ENCODE data around the gene BMP7. TPM values are rescaled to one million over a fixed set of nuclear protein-coding genes. Genes with fewer than 3 reads are reported as not detected.
"Not testable (repeated sequence)": the region's sequence is repeated elsewhere in the genome, so short reads cannot be mapped to it uniquely, and the experiment has no call there.

BMP7 gene
- total RNA-seq, 1 donor from 2014 or later = 3.7 TPM

DNA sequence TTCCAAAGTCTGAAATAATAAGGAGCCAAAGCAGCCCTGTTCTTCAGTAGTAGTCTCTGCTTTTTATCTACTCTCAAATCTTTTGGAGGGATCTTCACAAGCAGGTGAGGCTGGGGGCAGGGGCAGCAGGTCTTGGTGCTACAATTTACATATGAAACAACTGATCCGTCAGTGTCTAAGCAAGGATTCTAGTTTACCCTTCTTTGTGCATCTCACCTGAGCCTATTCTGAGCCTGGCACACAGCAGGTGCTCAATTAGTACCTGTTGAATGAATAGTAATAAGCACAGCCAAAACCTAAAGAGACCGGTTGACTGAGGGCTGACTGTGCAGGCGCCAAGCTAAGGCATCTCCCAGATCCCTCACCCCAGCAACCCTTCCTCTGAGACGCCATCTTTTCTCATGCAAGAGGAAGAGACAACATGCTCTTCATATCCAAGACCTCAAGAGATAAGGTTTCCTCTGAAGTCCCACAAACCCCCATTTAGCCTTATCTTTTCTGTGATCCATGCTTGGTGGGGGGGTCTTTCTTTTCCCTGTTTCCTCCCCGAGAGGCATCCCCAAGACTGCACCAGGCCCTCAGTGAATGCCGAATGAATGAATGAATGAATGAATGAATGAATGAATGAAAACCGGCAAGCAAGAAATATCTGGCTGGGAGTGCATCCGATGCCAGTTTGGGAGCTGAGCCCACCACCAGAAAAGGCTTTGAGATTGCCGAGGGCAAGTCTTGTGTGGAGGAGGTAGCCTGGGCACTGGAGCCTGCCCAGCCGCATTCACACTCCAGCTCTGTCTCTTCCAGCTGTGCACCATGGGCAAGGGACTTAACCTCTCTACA is 2.9 kb upstream of the BMP7 start:
- H3K9ac ChIP-seq (ENCODE audit: low read depth in 1 of 3, low read length in 3 of 3) = no peak overlapping the region
- H3K27me3 ChIP-seq (ENCODE audit: control insufficient read depth in 3 of 3, insufficient read depth in 3 of 3, low read length in 3 of 3) = peaks cover 40 to 63% (median 55%) of the 10 kb centered on the region in 3 donors
- no peaks in the 10 kb centered on the region for H3K9me3 ChIP-seq (ENCODE audit: control insufficient read depth in 3 of 3, low read length in 3 of 3)
- H3K4me3 ChIP-seq (ENCODE audit: low read length in 3 of 3) = no peak overlapping the region
- no peaks in the 10 kb centered on the region for H3K36me3 ChIP-seq (ENCODE audit: control insufficient read depth in 3 of 3, insufficient read depth in 3 of 3, low read length in 3 of 3)
- no peak overlapping the region for H3K27ac ChIP-seq (ENCODE audit: low read depth, low read length)
- no peaks in the 10 kb centered on the region for H3K4me1 ChIP-seq (ENCODE audit: control insufficient read depth in 3 of 3, insufficient read depth in 3 of 3, low read length in 3 of 3)

GRCh38 chr20:57268399-57269076 is 2.1 kb upstream of the BMP7 start:
- H3K27ac ChIP-seq (ENCODE audit: low read depth, low read length) = no peak overlapping the region
- H3K9ac ChIP-seq (ENCODE audit: low read depth in 1 of 3, low read length in 3 of 3) = no peak overlapping the region
- H3K27me3 ChIP-seq (ENCODE audit: control insufficient read depth in 3 of 3, insufficient read depth in 3 of 3, low read length in 3 of 3) = peaks cover 49 to 67% (median 59%) of the 10 kb centered on the region in 3 donors
- no peaks in the 10 kb centered on the region for H3K9me3 ChIP-seq (ENCODE audit: control insufficient read depth in 3 of 3, low read length in 3 of 3)
- no peak overlapping the region for H3K4me3 ChIP-seq (ENCODE audit: low read length in 3 of 3)
- H3K4me1 ChIP-seq (ENCODE audit: control insufficient read depth in 3 of 3, insufficient read depth in 3 of 3, low read length in 3 of 3) = no peaks in the 10 kb centered on the region
- no peaks in the 10 kb centered on the region for H3K36me3 ChIP-seq (ENCODE audit: control insufficient read depth in 3 of 3, insufficient read depth in 3 of 3, low read length in 3 of 3)

DNA sequence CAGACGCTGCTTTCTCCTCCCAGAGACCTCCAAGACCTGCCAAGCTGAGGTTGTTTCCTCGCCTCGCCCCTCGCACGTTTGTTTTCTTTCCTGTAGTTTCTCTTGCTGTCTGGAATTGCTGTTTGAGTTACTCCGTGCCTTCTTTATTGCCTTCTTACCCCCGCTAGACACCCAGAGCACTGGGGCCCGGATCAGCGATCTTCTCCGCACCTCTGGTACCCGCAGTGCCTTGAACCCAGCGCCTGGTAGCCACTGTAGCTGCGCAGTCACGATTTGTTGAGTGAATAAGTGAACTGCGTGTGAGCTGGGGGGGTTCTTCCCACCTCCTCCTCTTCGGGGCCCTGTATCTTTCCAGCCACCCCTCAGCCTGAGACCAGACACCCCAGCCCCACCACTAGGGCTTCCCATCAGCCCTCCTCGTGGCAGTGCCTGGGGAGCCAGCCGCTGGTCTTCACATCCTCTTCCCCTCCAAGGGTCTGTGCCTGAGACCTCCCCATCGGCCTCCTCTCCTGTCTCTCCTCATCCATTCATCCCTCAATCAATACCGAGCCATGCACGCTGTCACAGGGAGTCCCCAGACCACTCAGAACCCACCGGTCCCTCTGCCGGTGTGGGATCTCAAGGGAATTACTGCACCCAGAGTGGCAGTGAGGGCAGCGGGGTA is 849 bp upstream of the BMP7 start:
- H3K27ac ChIP-seq (ENCODE audit: low read depth, low read length) = no peak overlapping the region
- no peaks in the 10 kb centered on the region for H3K9me3 ChIP-seq (ENCODE audit: control insufficient read depth in 3 of 3, low read length in 3 of 3)
- H3K9ac ChIP-seq (ENCODE audit: low read depth in 1 of 3, low read length in 3 of 3) = no peak overlapping the region
- no peak overlapping the region for H3K4me3 ChIP-seq (ENCODE audit: low read length in 3 of 3)
- H3K4me1 ChIP-seq (ENCODE audit: control insufficient read depth in 3 of 3, insufficient read depth in 3 of 3, low read length in 3 of 3) = no peaks in the 10 kb centered on the region
- H3K36me3 ChIP-seq (ENCODE audit: control insufficient read depth in 3 of 3, insufficient read depth in 3 of 3, low read length in 3 of 3) = no peaks in the 10 kb centered on the region
- peaks cover 60 to 66% (median 64%) of the 10 kb centered on the region in 3 donors for H3K27me3 ChIP-seq (ENCODE audit: control insufficient read depth in 3 of 3, insufficient read depth in 3 of 3, low read length in 3 of 3)

DNA sequence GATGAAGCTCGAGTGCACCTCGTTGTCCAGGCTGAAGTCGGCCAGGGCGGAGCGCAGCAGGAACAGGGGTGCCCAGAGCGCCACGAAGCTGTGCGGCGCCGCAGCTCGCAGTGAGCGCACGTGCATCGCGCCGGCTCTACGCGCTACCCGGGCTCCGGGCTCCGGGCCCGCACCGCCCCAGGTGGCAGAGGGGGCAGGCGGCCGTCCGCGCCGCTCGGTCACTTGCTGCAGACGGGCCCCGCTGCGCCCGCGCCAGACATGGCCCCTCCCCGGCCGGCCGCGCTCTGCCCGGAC is 497 bp downstream of the BMP7 start:
- H3K4me1 ChIP-seq (ENCODE audit: control insufficient read depth in 3 of 3, insufficient read depth in 3 of 3, low read length in 3 of 3) = peaks cover 0 to 4% (median 1%) of the 10 kb centered on the region in 3 donors

GRCh38 chr20:57265336-57265996 is 975 bp downstream of the BMP7 start:
- Histone ChIP-seq H3K4me1 (ENCODE audit: control insufficient read depth in 3 of 3, insufficient read depth in 3 of 3, low read length in 3 of 3) (peaks cover 0 to 4% (median 4%) of the 10 kb centered on the region in 3 donors), H3K27ac (ENCODE audit: low read depth, low read length) (no peak overlapping the region), H3K4me3 (ENCODE audit: low read length in 3 of 3) (no peak overlapping the region), H3K36me3 (ENCODE audit: control insufficient read depth in 3 of 3, insufficient read depth in 3 of 3, low read length in 3 of 3) (no peaks in the 10 kb centered on the region), H3K9ac (ENCODE audit: low read depth in 1 of 3, low read length in 3 of 3) (no peak overlapping the region), H3K27me3 (ENCODE audit: control insufficient read depth in 3 of 3, insufficient read depth in 3 of 3, low read length in 3 of 3) (peaks cover 73 to 77% (median 76%) of the 10 kb centered on the region in 3 donors), H3K9me3 (ENCODE audit: control insufficient read depth in 3 of 3, low read length in 3 of 3) (no peaks in the 10 kb centered on the region)

More for the DNA sequence above, 497 bp downstream of the BMP7 start:
- no peak overlapping the region for H3K9ac ChIP-seq (ENCODE audit: low read depth in 1 of 3, low read length in 3 of 3)
- H3K9me3 ChIP-seq (ENCODE audit: control insufficient read depth in 3 of 3, low read length in 3 of 3) = no peaks in the 10 kb centered on the region
- H3K27me3 ChIP-seq (ENCODE audit: control insufficient read depth in 3 of 3, insufficient read depth in 3 of 3, low read length in 3 of 3) = peaks cover 69 to 75% (median 72%) of the 10 kb centered on the region in 3 donors
- no peaks in the 10 kb centered on the region for H3K36me3 ChIP-seq (ENCODE audit: control insufficient read depth in 3 of 3, insufficient read depth in 3 of 3, low read length in 3 of 3)
- no peak overlapping the region for H3K4me3 ChIP-seq (ENCODE audit: low read length in 3 of 3)
- no peak overlapping the region for H3K27ac ChIP-seq (ENCODE audit: low read depth, low read length)

- not testable (repeated sequence) for H3K4me3 ChIP-seq (ENCODE audit: low read length in 3 of 3); H3K9me3 ChIP-seq (ENCODE audit: control insufficient read depth in 3 of 3, low read length in 3 of 3); H3K9ac ChIP-seq (ENCODE audit: low read depth in 1 of 3, low read length in 3 of 3); H3K36me3 ChIP-seq (ENCODE audit: control insufficient read depth in 3 of 3, insufficient read depth in 3 of 3, low read length in 3 of 3); H3K4me1 ChIP-seq (ENCODE audit: control insufficient read depth in 3 of 3, insufficient read depth in 3 of 3, low read length in 3 of 3); H3K27ac ChIP-seq (ENCODE audit: low read depth, low read length)
- peaks cover 78 to 83% (median 80%) of the 10 kb centered on the region in 3 donors for H3K27me3 ChIP-seq (ENCODE audit: control insufficient read depth in 3 of 3, insufficient read depth in 3 of 3, low read length in 3 of 3)
Observed at GRCh38 chr20:57264908-57265335, 1.5 kb downstream of the BMP7 start.

DNA sequence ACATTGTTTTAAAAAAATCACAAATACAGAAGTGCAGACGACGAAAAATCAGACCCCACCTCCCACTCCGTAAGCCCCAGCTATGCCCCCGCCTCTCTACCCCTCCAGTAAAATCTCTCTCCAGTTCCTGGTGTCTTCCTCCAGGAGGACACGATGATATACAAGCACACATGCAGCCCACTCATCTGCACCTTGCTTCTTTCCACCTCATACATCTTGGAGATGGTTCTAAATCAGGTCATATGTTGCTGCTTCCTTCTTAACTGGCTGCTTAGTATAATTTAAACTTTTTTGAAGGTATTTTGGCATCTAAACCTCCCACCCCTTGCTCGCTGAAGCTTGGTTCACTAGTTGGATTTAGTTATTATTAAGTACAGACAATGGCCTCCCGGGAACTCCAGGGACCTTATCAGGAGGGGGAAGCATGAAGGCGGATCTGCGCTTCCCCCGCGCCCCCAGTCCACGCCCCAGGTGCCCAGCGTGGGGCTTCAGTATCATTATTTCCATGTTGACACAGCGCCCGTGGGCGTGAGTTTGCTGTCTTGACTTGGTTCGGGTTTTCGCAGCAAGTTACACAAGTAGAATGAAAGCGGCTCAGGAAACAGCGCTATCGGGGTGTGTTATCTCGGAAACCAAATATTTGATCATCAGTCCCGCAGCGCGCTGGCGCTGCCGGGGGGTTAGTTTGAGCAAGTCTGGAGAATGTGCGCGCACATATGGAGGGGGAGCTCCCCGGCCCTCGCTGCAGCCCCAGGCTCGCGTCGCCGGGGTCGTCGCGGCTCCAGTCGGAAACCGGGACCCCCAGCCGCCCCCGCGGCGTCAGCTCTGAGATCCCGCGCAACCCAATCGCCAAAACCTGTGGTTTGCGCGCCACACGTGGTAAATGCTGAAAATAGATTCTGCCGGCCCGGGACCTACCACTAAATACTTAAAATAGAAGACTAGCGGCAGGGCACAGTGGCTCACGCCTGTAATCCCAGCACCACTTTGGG is 2.3 kb downstream of the BMP7 start:
- H3K9ac ChIP-seq (ENCODE audit: low read depth in 1 of 3, low read length in 3 of 3) = no peak overlapping the region
- H3K4me1 ChIP-seq (ENCODE audit: control insufficient read depth in 3 of 3, insufficient read depth in 3 of 3, low read length in 3 of 3) = peaks cover 0 to 4% (median 4%) of the 10 kb centered on the region in 3 donors
- no peaks in the 10 kb centered on the region for H3K36me3 ChIP-seq (ENCODE audit: control insufficient read depth in 3 of 3, insufficient read depth in 3 of 3, low read length in 3 of 3)
- peaks cover 79 to 87% (median 83%) of the 10 kb centered on the region in 3 donors for H3K27me3 ChIP-seq (ENCODE audit: control insufficient read depth in 3 of 3, insufficient read depth in 3 of 3, low read length in 3 of 3)
- no peak overlapping the region for H3K27ac ChIP-seq (ENCODE audit: low read depth, low read length)
- H3K4me3 ChIP-seq (ENCODE audit: low read length in 3 of 3) = no peak overlapping the region
- H3K9me3 ChIP-seq (ENCODE audit: control insufficient read depth in 3 of 3, low read length in 3 of 3) = no peaks in the 10 kb centered on the region

DNA sequence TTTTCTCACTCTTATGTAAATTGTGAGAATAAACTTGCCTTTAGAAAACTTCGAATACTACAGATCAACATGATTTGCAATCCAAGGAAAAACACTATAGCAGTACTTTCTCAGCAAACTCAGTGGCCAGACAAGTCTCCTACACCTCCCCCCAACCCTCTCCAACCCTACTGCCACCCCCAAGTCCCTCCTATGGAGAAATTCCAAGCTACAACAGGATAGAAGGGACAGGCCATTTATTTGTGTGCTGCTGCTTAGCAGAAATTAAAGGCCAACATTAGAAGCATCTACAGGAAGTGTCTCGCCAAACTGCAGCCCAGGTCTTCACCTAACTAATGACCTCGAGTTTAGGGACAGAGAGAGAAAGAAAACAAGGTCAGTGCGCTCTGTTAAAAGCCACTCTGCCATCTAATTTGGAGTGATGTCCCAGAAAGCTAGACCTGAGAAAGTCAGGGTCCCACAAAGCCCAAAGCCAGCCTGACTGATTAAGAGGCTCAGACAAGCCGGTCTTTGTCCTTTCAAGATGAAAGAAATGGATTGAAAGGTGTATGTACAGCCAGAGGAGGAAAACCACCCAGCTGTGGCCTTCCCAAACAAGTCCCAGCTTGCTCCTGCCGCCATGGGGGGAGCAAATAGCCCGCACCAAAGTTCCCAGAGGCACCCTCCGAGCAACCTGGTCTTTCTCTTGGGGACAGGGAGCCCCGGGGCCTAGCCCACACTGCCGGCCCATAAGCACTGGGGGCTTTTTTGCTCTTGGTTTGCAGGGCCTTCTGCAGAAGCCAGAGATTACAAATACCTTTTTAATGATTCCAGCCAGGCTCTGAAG is 3.4 kb downstream of the BMP7 start:
- H3K4me3 ChIP-seq (ENCODE audit: low read length in 3 of 3) = no peak overlapping the region
- peaks cover 0 to 4% (median 4%) of the 10 kb centered on the region in 3 donors for H3K4me1 ChIP-seq (ENCODE audit: control insufficient read depth in 3 of 3, insufficient read depth in 3 of 3, low read length in 3 of 3)
- peaks cover 75 to 85% (median 82%) of the 10 kb centered on the region in 3 donors for H3K27me3 ChIP-seq (ENCODE audit: control insufficient read depth in 3 of 3, insufficient read depth in 3 of 3, low read length in 3 of 3)
- H3K36me3 ChIP-seq (ENCODE audit: control insufficient read depth in 3 of 3, insufficient read depth in 3 of 3, low read length in 3 of 3) = no peaks in the 10 kb centered on the region
- no peak overlapping the region for H3K27ac ChIP-seq (ENCODE audit: low read depth, low read length)
- H3K9ac ChIP-seq (ENCODE audit: low read depth in 1 of 3, low read length in 3 of 3) = no peak overlapping the region
- H3K9me3 ChIP-seq (ENCODE audit: control insufficient read depth in 3 of 3, low read length in 3 of 3) = no peaks in the 10 kb centered on the region
